HL-60/S4 (cell line): ENCODE data around the gene SLC51B.
"Not testable (repeated sequence)": the region's sequence is repeated elsewhere in the genome, so short reads cannot be mapped to it uniquely, and the experiment has no call there.

Experiments used
- in situ Hi-C: fragments of 300-500 bp; cut with MboI; formaldehyde crosslinking; loops from 2 replicates; pipeline ENCODE4 v1.14.3; 2022; ENCODE audit warnings: low sequenced_read_pairs

Gene SLC51B

DNA sequence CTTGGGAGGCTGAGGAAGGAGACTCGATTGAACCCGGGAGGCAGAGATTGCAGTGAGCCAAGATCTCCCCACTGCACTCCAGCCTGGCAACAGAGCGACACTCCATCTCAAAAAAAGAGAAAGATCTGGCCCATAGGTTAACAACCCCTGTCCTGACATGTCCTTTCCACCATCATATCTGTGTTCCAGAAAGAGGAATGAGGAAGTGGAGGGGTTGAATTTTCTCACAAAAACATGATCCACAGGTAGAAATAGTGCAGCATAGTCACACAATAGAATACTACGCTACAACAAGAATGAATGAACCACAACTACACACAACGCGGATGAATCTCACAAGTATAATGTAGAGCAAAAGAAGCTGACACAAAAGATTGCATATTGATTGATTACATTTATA lies 4.7 kb upstream of the SLC51B start:
- in situ Hi-C loops: no loop called here

- in situ Hi-C loops: no loop called here
Observed at GRCh38 chr15:65041787-65042186, 3.4 kb upstream of the SLC51B start.

GRCh38 chr15:65042776-65043327 lies 2.3 kb upstream of the SLC51B start:
- in situ Hi-C loops: no loop called here

DNA sequence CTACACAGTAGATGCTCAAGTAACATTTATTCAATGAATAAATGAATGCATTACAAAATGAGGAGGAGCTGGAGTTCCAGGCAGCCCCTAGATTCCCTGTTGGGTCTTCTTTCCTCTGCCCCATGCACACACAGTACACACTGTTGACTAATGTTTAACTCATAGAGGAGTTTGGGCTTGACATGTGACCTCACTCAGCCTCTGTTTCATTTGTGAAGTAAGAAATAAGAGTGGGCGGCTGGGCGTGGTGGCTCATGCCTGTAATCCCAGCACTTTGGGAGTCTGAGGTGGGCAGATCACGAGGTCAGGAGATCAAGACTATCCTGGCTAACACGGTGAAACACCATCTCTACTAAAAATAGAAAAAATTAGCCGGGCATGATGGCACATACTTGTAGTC lies 969 bp upstream of the SLC51B start:
- in situ Hi-C loops: not testable (repeated sequence)

GRCh38 chr15:65048241-65048640 lies 3.1 kb downstream of the SLC51B start:
- in situ Hi-C loops: no loop called here

DNA sequence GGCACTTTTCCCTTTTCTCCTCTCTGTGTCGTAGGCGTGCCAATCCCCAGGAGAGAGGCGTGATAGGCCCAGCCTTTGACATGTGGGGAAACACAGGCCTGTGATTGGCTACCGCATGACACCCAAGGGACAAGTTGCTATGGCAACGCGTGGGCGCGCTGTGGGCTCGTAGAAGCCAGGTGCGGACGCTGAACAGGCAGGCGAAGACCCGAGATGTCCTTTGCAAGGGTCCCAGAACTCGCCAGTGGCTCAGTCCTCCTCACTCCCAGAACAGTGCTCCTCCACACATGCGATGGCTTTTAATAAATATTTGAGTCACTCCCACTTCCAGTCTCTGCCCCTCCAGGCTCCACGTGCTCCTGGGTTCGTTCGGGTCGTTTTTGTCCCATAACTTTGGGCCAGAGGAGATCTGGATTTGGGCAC lies 4.2 kb downstream of the SLC51B start:
- in situ Hi-C loops: no loop called here

- in situ Hi-C loops: no loop called here
Observed at GRCh38 chr15:65050270-65050669, 5.1 kb downstream of the SLC51B start.

DNA sequence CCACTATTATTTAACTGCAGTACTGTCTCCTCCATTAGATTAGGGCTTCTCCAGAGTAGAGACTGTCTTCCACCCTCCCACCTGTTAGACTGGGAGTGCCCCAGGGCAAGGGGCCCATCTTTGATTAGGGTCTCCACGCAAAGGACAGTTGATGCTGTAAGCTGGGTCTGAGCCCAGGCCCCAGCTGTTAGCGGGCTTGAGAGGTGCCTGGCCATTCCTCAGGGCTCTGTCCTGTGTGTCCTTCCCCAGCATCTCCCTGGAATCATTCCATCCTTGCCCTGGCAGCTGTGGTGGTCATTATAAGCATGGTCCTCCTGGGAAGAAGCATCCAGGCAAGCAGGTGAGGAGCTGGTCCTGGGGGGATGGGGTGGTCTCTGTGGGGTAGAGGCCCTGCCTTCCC lies 6.1 kb downstream of the SLC51B start:
- in situ Hi-C loops: no loop called here

GRCh38 chr15:65052956-65053355 lies 7.8 kb downstream of the SLC51B start:
- in situ Hi-C loops: no loop called here

DNA sequence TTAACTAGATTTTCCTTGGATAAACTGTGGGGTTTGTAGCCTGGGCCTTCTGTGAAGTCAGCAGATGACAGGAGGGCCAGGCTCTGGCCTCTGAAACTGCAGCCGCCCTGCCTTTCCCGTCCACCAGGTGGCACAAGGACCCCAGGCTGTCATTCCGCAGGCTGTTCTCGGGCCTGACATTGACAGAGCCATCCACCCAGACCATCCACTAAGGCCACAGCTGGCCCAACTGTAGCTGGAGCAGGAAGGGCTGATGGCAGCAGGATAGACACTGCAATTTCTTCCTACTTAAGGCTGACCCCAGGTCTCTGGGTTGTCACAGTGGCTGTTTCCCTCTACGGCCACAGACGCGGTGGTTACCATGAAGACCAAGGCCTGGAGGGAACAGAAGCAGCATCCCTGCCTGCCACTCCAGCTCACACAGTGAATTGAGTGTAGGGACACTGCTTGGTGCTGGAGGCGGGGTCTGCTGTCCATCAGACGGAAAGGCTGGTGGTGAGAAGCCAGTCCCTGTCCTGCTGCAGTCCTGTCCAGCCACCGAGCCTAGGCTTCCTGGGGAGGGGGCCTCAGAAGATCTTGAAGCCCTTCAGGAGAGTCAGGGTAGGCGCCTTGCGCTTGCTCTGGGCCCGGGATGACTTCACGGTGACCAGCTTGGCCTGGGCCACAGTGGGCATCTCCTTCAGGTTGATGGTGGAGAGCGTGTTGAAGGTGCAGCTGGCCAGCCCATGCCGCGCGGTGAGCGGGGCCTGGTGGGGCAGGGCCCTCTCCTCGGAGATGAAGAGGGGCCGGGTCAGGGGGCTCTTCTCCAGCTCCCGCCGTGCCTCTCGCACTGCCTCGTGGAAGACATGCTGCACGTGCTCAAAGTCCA lies 9.4 kb downstream of the SLC51B start:
- in situ Hi-C loops: no loop called here

DNA sequence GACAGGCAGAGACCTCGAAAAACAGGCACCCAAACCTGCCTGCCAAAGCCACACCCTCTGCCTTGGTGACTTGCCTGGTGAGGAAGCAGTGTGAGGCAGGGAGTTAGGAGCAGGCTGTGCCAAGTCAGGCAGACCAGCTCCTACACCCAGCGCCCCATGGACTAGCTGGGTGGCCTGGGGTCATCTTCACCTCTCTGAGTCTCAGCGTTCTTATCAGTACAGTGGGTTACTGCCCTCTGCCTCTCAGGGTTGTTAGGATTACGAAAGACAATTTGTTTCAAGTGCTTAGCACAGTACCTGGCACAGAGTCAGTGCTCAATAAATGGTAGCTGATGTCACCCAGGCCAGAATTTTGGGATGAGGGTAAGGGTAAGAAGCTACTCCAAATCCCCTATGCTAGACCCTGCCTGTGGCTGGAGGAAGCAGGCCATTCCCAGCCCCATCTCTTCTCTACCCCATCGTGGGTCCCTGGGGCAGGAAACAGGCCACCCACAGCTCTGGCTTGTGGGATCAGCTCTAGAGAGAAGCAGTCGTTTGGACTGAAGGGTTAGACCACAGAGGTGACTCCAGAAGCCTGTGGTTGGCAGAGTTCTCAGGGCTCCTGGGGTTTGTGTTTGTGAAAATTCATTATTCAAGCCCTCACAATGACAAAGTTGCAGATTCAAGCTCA lies 10.1 kb downstream of the SLC51B start:
- in situ Hi-C loops: no loop called here

- in situ Hi-C loops: no loop called here
Observed at GRCh38 chr15:65056106-65056505, 10.9 kb downstream of the SLC51B start.

- in situ Hi-C loops: no loop called here
Observed at GRCh38 chr15:65056868-65057548, 11.8 kb downstream of the SLC51B start.

DNA sequence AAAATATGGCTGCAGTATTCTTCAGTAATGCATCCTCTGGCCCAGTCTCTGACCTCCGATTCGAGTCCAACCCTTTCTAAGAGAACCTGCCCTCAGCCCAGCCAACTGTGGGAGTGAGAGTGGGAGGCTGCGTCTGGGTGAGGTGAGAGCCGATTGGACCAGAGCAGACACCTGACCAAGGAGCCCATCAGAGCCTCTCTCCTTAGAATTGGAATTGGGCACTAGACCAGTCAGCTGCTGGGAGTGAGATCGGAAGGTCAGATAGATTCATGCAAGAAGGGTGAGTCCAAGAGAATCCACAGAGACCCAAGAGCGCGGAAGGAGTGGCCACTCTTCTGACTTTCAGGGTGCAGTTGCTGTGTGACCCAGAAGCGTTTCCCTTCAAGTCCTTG lies 12.4 kb downstream of the SLC51B start:
- in situ Hi-C loops: no loop called here

- in situ Hi-C loops: no loop called here
Observed at GRCh38 chr15:65058394-65059368, 13.5 kb downstream of the SLC51B start.

DNA sequence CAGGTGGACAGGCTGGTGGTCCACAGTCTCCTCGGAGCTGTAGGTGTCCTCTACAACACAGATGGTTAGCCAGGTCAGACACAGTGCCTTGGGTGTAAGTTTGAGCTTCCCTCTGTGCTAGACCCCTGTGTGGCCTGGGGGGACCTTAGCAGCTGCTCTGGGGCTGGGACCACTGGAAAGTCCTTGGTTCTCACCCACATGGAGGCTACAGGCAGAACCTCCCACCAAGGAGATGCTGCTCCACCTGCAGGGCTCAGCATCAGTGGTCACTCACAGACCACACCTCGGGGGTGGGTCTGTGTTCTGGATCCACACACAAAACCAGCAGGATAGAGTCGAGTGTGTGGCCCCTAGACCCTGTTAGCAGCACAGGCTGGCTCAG lies 14.2 kb downstream of the SLC51B start:
- in situ Hi-C loops: no loop called here

DNA sequence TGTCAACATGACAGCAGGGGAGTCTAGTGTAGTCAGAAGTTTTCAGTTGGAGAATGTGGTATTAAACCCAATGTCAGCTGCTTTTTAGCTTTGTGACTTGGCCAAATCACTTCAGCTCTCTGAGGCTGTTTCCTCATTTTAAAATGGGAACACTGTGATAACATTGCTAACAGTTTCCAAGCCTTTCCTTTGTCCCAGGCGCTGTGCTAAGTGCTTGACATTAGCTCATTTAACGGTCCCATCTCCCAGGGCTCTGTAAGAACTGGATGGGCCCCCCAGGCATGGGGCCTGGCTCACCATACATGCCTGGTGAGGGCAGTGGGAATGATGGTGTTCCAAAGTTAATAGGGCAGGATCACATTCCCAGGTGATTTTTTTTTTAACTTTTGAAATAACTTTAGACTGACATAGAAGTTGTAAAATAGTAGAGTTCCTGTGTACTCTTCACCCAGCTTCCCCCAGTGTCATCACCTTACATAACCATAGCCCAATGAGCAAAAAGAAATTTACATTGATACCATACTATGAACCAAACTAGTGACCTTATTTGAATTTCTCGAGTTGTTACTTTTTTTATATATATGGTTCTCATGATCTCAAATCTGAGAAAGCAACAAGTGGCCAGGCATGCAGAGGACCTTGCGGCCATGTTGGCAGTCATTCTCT lies 14.9 kb downstream of the SLC51B start:
- in situ Hi-C loops: no loop called here

DNA sequence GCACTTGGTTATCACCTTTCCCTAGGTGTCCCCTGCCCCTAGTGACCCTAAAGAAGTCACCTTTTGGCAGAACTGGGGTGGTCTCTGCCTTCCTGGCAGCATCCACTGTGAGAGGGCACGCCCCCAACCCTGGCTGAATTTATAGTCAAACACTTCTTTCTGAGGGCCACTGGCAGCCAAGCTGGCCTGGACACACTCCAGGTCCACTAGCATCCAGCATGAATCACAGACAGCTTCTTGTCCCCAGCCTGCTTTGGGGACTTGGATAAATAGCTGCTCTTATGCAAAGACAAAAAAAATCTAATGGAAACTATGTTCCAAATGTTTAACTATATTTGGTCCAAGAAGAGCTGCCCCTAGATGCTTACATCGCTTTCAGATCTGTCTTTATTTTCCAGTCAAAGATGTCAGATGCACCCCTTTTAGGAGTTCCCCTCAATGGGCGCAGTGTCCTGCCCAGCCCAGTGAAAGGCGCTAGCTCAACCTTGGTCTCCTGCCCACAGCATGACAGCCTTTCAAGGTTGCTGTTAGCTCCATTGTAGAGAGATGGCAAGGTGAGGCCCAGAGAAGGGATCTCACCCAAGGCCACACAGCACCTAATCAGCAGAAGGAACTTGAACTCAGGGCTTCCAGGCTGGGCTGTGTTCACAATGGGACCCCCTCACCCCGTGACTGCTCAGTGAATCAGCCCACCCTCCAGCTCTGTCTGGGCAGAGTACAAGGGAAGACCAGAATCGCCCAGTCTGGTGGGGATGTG lies 15.6 kb downstream of the SLC51B start:
- in situ Hi-C loops: no loop called here

GRCh38 chr15:65062061-65062460 lies 16.9 kb downstream of the SLC51B start:
- in situ Hi-C loops: no loop called here
